Measurements from ENCODE around the gene DNAAF5. TPM values are rescaled to one million over a fixed set of nuclear protein-coding genes. Genes with fewer than 3 reads are reported as not detected.

The DNAAF5 gene
- total and polyA plus RNA-seq, 9 of the 15 experiments (the other 6 are each of a cell fraction or from before 2014, with no cell fraction given) = 3.1 to 69.7 (median 19.1) TPM

DNA sequence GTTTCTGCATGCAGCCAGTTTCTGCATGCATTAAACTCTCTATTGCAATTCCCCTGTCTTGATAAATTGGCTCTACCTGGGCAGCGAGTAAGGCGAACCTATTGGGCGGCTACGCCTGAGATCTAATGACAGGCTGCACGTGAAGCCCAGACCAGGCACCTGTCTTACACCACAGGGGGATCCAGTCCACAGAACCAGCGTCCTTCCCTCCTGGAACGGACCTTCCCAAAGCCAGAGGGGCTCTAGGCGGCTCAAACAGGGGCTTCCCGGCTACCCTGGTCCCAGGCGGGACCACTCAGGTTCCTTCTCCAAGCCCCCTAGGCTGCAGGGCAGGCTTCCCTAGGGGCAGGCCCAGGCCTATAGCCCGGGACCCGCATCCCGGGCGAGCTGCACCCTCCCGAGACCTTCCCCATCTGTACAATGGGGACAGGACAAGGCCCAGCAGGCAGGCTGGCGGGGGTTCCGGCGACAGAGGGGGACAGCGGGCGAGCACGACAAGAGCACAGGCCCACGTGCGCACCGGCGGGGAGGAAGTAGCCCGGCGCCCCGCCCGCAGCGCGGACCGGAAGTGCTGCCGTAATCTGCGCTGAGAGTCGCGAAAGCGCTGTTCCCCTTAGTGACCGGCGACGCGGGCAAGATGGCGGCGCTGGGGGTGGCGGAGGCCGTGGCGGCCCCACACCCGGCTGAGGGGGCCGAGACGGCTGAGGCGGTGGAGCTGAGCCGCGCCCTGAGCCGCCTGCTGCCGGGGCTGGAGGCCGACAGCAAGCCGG is at the start of gene DNAAF5 (continued):
- TF ChIP-seq SUPT5H (IDR thresholded peaks at IDR 0.05) = peak; percentile 71
- TF ChIP-seq CREBBP (IDR thresholded peaks at IDR 0.05; ENCODE audit: low read depth, low read length) = no peak
- TF ChIP-seq ZNF780A (CRISPR knock-in tag; IDR thresholded peaks at IDR 0.05) = no peak
- TF ChIP-seq, protein P1, sequence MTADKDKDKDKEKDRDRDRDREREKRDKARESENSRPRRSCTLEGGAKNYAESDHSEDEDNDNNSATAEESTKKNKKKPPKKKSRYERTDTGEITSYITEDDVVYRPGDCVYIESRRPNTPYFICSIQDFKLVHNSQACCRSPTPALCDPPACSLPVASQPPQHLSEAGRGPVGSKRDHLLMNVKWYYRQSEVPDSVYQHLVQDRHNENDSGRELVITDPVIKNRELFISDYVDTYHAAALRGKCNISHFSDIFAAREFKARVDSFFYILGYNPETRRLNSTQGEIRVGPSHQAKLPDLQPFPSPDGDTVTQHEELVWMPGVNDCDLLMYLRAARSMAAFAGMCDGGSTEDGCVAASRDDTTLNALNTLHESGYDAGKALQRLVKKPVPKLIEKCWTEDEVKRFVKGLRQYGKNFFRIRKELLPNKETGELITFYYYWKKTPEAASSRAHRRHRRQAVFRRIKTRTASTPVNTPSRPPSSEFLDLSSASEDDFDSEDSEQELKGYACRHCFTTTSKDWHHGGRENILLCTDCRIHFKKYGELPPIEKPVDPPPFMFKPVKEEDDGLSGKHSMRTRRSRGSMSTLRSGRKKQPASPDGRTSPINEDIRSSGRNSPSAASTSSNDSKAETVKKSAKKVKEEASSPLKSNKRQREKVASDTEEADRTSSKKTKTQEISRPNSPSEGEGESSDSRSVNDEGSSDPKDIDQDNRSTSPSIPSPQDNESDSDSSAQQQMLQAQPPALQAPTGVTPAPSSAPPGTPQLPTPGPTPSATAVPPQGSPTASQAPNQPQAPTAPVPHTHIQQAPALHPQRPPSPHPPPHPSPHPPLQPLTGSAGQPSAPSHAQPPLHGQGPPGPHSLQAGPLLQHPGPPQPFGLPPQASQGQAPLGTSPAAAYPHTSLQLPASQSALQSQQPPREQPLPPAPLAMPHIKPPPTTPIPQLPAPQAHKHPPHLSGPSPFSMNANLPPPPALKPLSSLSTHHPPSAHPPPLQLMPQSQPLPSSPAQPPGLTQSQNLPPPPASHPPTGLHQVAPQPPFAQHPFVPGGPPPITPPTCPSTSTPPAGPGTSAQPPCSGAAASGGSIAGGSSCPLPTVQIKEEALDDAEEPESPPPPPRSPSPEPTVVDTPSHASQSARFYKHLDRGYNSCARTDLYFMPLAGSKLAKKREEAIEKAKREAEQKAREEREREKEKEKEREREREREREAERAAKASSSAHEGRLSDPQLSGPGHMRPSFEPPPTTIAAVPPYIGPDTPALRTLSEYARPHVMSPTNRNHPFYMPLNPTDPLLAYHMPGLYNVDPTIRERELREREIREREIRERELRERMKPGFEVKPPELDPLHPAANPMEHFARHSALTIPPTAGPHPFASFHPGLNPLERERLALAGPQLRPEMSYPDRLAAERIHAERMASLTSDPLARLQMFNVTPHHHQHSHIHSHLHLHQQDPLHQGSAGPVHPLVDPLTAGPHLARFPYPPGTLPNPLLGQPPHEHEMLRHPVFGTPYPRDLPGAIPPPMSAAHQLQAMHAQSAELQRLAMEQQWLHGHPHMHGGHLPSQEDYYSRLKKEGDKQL (CRISPR knock-in tag; IDR thresholded peaks at IDR 0.05; ENCODE audit: borderline replicate concordance) = 0 out of 2 replicates have a peak, but pooled peaks have one; percentile 11
- TF ChIP-seq NFIX (CRISPR knock-in tag; IDR thresholded peaks at IDR 0.05; ENCODE audit: low read depth) = no peak
- TF ChIP-seq RNF2 (IDR thresholded peaks at IDR 0.05) = peak; percentile 71; the same call in 1 of the 2 replicates
- TF ChIP-seq SIN3A (IDR thresholded peaks at IDR 0.05; ENCODE audit: borderline replicate concordance in 2 of 2, control insufficient read depth in 1 of 2, low read depth in 2 of 2, low read length in 2 of 2) = peak; percentile 97 to 98
- peak; percentile 99 for TF ChIP-seq MYC (IDR thresholded peaks at IDR 0.05; ENCODE audit: low read depth, low read length)
- peak; percentile 98; the same call in 1 of the 2 replicates for TF ChIP-seq MYC (CRISPR knock-in tag; IDR thresholded peaks at IDR 0.05; ENCODE audit: borderline replicate concordance, low read depth)
- TF ChIP-seq FOXA1 (IDR thresholded peaks at IDR 0.05; ENCODE audit: borderline replicate concordance) = no peak
- peak; percentile 89 for TF ChIP-seq CBX1 (IDR thresholded peaks at IDR 0.05; ENCODE audit: low read depth)
- TF ChIP-seq SIN3B (IDR thresholded peaks at IDR 0.05; ENCODE audit: low read depth) = peak; percentile 87
- no peak for TF ChIP-seq MAFF (IDR thresholded peaks at IDR 0.05; ENCODE audit: low read length)
- TF ChIP-seq CREM (IDR thresholded peaks at IDR 0.05; ENCODE audit: low read depth) = peak; percentile 80
- TF ChIP-seq, protein P2, sequence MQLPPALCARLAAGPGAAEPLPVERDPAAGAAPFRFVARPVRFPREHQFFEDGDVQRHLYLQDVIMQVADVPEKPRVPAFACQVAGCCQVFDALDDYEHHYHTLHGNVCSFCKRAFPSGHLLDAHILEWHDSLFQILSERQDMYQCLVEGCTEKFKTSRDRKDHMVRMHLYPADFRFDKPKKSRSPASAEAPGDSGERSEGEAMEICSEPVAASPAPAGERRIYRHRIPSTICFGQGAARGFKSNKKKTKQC (CRISPR knock-in tag; IDR thresholded peaks at IDR 0.05) = peak; percentile 82
- no peak for TF ChIP-seq TARDBP (IDR thresholded peaks at IDR 0.05)
- TF ChIP-seq ZNF764 (CRISPR knock-in tag; IDR thresholded peaks at IDR 0.05; ENCODE audit: low read depth) = 0 out of 2 replicates have a peak, but pooled peaks have one; percentile 26
- no peak for TF ChIP-seq THRAP3 (IDR thresholded peaks at IDR 0.05; ENCODE audit: borderline replicate concordance)
- TF ChIP-seq IFI16 (CRISPR knock-in tag; IDR thresholded peaks at IDR 0.05) = no peak
- TF ChIP-seq GATAD2B (IDR thresholded peaks at IDR 0.05; ENCODE audit: borderline replicate concordance) = peak; percentile 58
- no peak for TF ChIP-seq ZNF408 (CRISPR knock-in tag; IDR thresholded peaks at IDR 0.05; ENCODE audit: low read depth)
- TF ChIP-seq HNRNPUL1 (IDR thresholded peaks at IDR 0.05; ENCODE audit: low read length) = no peak

Measured in K562 (cell line).